Endothelial cell of umbilical vein (primary cell): ENCODE measurements around the gene LMBR1L.

Source experiments
- CTCF ChIP-seq, 2 donors: IDR thresholded peaks; 1 replicate in 1 of 2; 2 replicates in 1 of 2; pipeline ENCODE4 v1.5.1; 2011; ENCODE audit warnings: low read length in 2 of 2, mild to moderate bottlenecking in 2 of 2, moderate library complexity in 2 of 2, control low read depth in 1 of 2, inconsistent platforms in 1 of 2, low read depth in 1 of 2; ENCODE audit not compliant: insufficient read depth in 1 of 2; ENCODE audit errors: extremely low read depth in 1 of 2
- EZH2 ChIP-seq: IDR thresholded peaks from 2 replicates; pipeline ENCODE4 v1.6.1; 2012; ENCODE audit warnings: borderline replicate concordance, low read depth, mild to moderate bottlenecking, moderate library complexity, low read length, inconsistent platforms; ENCODE audit not compliant: severe bottlenecking
- FOS ChIP-seq: IDR thresholded peaks from 2 replicates; pipeline ENCODE4 v1.6.1; 2011; ENCODE audit warnings: mild to moderate bottlenecking, low read length, moderate library complexity, borderline replicate concordance; ENCODE audit not compliant: insufficient read depth
- GATA2 ChIP-seq: IDR thresholded peaks from 2 replicates; pipeline ENCODE4 v1.7.0; 2011; ENCODE audit warnings: low read depth, mild to moderate bottlenecking, moderate library complexity, mixed read lengths, low read length; ENCODE audit not compliant: insufficient read length, insufficient read depth
- JUN ChIP-seq: IDR thresholded peaks from 2 replicates; pipeline ENCODE4 v1.6.1; 2011; ENCODE audit warnings: borderline replicate concordance, low read depth; ENCODE audit not compliant: insufficient read length, insufficient read depth
- POLR2A ChIP-seq: IDR thresholded peaks from 2 replicates; pipeline ENCODE4 v1.6.1; 2012; ENCODE audit warnings: low read depth, mild to moderate bottlenecking, control low read depth, low read length
- POLR2AphosphoS5 ChIP-seq: IDR thresholded peaks from 2 replicates; pipeline ENCODE4 v1.6.1; 2012; ENCODE audit warnings: low read depth, mild to moderate bottlenecking, control low read depth, low read length, moderate library complexity; ENCODE audit not compliant: insufficient read depth

- TF ChIP-seq EZH2 (no peak), CTCF (IDR thresholded peaks at IDR 0.05; ENCODE audit: extremely low read depth in 1 of 2, insufficient read depth in 1 of 2, low read depth in 1 of 2, low read length in 2 of 2) (no peak), JUN (no peak), POLR2AphosphoS5 (no peak), FOS (no peak), POLR2A (no peak), GATA2 (no peak)
These were observed 559 bp upstream of the LMBR1L start for GRCh38 chr12:49111206-49111605.
